T-helper 2 cell (primary cell): Measurements from ENCODE around the gene UGGT2.
A peak's percentile ranks its signal among the peaks of the same experiment; 100 is the strongest.
"Not testable (repeated sequence)": the region's sequence is repeated elsewhere in the genome, so short reads cannot be mapped to it uniquely, and the experiment has no call there.

Experiments used
- DNase-seq, 5 experiments: peaks; one replicate each; pipeline versions ENCODE4 v3.0.0 to v3.0.0-alpha.2; 2012 to 2022

UGGT2 gene

DNA sequence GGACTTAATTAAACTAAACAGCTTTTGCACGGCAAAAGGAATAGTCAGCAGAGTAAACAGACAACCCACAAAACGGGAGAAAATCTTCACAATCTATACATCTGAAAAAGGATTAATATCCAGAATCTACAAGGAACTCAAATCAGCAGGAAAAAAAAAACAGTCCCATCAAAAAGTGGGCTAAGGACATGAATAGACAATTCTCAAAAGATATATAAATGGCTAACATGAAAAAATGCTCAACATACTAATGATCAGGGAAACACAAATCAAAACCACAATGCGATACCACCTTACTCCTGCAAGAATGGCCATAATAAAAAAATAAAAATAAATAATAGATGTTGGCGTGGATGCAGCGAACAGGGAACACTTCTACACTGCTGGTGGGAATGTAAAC lies 1.7 kb downstream of the UGGT2 start:
- DNase-seq = not testable (repeated sequence)

DNA sequence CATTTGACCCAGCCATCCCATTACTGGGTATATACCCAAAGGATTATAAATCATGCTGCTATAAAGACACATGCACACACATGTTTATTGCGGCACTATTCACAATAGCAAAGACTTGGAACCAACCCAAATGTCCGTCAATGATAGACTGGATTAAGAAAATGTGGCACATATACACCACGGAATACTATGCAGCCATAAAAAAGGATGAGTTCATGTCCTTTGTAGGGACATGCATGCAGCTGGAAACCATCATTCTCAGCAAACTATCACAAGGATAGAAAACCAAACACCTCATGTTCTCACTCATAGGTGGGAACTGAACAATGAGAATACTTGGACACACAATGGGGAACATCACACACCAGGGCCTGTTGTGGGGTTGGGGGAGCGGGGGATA lies 2.2 kb downstream of the UGGT2 start:
- DNase-seq = not testable (repeated sequence)

DNA sequence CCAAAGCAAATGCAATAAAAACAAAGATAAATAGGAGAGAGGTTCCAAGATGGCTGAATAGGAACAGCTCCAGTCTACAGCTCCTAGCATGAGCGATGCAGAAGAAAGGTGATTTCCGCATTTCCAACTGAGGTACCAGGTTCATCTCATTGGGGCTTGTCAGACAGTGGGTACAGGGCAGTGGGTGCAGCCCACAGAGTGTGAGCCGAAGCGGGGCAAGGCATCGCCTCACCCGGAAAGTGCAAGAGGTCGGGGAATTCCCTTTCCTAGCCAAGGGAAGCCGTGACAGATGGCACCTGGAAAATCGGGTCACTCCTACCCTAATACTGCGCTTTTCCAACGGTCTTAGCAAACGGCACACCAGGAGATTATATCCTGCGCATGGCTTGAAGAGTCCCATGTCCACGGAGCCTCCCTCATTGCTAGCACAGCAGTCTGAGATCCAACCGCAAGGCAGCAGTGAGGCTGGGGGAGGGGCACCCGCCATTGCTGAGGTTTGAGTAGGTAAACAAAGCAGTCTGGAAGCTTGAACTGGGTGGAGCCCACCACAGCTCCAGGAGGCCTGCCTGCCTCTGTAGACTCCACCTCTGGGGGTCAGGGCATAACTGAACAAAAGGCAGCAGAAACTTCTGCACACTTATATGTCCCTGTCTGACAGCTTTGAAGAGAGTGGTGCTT lies 6.6 kb downstream of the UGGT2 start:
- not testable (repeated sequence) for DNase-seq

DNA sequence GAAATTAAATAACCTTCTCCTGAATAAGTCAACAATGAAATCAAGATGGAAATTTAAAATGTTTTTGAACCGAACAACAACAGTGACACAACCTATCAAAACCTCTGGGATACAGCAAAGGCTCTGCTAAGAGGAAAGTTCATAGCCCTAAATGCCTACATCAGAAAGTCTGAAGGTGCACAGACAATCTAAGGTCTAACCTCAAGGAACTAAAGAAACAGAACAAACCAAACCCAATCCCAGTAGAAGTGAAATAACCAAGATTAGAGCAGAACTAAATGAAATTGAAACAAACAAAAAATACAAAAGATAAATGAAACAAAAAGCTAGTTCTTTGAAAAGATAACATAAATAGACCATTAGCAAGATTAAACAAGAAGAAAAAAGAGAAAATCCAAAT lies 9.0 kb downstream of the UGGT2 start:
- DNase-seq = no peak

DNA sequence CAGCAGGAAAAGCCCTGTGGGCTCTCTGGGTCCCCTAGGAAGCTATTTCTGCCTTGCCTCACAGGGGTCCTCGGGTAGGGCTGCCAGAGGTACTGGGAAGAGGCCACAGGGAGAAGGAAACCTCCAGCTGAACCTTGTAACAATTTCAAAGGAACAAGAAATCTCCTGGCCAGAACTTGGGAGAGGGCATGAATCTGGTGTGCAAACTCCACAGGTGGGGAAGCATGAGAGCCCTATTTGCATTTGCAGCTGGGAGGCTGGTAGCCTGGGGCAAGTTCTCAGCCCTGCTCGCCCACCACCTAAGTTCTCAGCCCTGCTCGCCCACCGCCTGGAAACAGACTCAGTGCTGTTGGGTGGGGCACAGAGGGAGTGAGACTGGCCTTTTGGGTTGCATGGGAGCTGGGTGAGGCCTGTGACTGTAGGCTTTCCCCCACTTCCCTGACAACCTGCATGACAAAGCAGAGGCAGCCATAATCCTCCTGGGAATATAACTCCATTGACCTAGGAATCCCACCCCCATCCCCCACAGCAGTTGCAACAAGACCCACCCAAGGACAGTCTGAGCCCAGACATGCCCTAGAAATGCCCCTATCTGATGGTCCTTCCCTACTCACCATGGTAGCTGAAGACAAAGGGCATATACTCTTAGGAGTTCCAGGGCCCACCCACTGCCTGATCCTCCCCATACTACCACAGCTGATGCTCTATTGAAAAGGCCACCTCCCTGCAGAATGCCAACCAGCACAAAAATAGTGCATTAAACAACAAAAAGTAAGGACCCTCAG lies 11.7 kb downstream of the UGGT2 start:
- DNase-seq = no peak

DNA sequence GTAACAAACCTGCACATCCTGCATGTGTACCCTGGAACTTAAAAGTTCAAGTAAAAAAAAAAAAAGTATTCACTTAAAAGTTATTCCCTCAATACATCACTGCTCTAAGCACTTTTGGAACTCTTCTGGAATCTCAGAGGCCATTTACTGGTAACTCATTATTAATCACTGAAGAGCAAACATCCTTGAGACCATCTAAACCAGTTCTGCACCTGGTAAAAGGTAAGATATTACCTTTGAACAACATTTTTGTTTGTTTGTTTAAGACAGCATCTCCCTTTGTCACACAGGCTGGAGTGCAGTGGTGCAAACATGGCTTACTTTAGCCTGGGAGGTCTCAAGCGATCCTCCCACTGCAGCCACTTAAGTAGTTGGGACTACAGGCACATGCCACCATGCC lies 16.7 kb downstream of the UGGT2 start:
- DNase-seq = no peak

DNA sequence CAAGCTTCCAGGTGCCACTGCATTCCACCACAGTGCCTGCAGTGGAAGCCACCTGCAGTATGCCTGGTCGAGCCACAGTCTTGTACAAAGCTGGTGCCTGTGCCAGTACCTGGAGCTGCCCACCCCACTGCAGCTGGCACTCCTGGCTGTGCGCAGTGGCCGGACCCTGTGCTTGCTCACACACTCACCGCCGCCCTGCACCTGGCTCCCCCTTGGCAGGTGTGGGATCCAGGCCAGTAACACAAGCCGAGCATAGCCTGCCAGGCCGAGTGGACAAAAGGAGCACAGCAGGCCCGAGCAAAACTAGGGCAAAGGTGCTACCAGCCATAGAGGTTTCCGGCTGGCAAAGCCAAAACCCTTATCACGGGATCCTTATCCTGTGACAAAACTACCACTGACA lies 18.5 kb downstream of the UGGT2 start:
- DNase-seq = no peak

DNA sequence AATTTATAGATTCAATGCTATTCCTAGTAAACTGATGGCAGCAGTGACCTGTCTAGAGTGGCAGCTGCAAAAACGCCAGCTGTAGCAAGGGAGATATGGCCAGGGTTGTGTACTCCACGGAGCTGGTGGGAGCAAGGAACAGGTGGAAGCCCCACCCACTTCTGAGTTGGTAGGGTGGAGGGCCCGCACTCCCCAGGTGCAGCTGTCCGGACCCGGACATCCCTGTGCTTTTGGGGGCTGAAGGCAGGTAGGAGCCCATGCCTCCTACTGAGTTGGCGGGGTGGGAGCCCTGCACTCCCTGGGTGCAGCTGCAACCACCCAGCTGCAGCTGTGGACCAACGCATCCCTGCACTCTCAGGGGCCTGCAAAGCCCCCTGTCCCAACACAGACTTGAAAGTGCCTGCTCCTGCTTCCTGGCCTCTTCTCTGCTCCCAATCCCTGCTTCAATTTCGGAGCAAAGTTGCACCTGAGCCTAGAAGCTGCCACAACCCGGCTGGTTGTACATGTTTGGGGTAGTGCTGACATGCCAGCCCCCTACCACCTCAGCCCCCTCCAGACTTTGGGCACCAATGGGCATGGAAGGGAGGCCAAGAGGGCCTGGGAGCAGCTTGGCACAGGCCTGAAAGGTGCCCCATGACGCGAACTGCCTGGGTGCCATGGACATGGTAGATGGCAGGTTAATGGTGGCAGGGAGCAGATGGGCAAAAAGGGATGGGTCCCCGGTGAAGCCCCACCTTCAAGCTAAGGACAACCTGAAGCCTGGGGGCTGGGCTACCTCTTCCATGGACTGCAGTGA lies 19.8 kb downstream of the UGGT2 start:
- no peak for DNase-seq

DNA sequence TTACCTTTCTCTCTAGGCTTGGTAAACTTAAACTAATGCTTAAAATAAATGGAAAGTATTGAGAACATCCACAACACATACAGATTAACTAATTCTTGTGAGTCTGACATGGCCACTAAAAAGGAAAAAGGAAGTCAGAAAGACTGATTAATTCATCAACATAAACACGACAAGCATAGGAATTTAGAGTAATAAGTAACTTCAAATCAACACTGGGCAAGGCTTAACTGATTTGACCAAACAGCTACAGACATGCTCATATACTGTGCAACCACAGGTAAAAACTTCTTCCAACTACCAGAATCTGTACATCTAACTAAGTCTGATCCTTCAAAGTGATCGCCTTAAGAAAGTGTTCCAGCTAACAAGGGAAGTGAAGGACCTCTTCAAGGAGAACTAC lies 20.5 kb downstream of the UGGT2 start:
- no peak for DNase-seq

DNA sequence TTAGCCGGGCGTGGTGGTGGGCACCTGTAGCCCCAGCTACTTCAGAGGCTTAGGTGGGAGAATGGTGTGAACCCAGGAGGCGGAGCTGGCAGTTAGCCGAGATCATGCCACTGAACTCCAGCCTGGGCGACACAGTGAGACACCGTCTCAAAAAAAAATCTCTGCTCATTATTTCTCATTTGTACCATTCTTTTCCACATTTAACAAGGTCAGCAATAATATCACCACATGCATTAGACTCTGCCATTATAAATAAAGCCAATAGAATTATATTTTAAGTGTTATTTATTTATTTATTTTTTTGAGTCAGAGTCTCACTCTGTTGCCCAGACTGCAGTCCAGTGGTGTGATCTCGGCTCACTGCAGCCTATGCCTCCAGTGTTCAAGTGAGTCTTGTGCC lies 24.2 kb downstream of the UGGT2 start:
- no peak for DNase-seq

DNA sequence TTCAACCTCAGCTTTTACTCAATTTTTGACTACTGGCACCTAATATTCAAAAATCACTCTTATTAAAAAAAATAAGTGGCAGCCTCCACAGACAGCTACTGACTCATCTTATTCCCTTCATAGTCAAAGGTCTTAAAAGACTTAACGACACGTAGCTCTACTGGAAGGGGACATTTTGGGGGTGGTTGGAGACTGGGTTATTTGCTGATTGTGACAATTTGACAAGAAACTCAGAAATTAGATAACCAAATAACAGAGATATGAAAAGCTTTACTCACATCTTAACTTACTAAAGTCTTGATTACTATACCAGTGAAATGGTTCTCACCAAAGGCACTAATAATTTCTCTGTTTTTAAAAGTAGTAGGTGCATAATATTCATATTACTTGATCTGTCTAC lies 25.7 kb downstream of the UGGT2 start:
- no peak for DNase-seq

DNA sequence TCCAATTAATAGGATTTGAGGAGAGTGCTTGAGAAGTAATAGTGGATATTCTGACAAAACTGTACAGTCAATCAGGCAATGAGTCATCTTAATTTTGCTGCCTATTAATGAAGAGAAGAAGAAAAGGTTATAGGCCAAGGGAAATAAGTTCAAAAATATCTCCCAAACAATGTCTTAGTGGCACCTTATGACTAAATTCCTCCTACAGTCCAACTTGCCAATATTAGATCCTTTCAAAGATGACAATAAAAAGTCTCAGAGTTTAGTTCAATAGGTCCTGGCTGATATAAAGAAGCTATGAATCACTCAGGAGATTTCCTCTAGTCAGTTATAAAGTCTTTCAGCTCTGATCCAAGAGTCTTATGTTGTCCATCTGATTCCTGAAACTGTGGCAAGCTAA lies 27.9 kb downstream of the UGGT2 start:
- no peak for DNase-seq

DNA sequence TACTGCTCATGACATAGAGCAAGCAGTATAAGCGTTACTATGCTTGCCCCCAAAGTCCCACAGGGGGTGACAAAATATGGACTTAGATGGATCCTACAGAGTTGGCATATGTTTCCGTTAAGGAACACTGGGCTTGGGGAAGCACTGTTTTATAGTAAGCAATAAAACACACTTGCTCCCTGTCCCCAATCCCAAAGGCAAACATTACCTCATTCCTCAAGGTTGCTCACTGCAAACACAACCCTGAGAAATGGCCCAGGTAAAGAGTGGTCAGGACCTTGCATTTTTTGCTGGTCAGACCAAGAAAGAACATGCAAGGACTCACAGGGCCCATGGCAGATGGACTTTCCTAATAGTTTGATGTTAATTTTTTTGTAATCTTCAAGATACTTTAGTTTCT lies 32.3 kb downstream of the UGGT2 start:
- DNase-seq = no peak

DNA sequence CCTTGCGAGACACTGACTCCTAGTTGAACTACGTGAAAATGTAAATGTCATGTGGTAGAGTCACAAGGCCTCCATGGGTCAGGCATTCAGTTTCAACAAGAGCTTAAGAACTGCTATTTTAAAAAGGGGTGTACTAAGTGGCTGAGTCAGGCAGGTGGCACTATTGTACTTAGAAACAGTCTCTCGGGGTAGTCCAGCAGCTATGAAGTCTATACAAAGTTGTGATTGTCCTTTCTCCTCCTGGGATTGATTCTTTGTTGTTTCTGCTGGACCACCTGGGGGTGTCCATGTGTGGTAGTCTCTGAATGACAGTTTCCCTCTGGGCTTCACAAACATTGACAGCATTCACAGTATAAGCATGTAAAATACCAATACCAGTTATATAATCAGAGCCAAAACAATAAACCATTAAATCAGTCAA lies 33.0 kb downstream of the UGGT2 start:
- DNase-seq = peak in 1 of 5 experiments; percentile 30

DNA sequence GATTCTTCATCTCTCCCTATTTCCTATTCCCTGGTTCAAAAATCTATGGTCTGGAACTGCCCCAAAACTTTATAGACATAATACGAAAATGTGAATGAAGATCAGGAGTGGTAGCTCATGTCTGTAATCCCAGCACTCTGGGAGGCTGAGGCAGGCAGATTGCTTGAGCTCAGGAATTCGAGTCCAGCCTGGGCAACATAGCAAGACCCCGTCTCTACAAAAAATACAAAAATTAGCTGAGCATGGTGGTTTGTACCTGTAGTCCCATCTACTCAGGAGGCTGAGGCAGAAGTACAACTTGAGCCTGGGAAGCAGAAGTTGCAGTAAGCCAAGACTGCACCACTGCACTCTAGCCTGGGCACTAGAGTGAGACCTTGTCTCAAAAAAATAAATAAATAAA lies 35.1 kb downstream of the UGGT2 start:
- no peak for DNase-seq

DNA sequence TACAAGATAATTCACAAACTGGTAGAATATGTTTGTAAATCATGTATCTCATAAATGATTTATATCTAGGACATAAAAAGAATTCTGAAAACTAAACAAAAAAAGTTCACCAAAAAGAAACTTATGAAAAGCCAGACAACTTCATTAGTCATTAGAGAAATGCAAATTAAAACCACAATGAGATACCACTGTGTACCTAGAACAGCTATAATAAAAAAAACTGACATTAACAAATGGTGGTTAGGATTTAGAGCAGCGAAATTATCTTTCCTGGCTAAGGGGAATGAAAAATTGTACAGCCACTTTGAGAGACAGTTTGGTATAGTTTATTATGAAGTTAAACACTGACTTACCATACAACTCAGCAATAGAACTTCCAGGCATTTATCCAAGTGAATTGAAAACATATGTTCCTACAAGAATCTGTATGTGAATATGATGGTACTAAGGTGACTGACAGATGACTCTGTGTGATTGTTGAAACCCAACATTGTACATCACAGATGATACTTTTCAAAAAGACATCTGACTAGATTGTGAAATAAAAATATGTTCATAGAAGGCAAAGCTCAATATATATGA lies 41.8 kb downstream of the UGGT2 start:
- no peak for DNase-seq

DNA sequence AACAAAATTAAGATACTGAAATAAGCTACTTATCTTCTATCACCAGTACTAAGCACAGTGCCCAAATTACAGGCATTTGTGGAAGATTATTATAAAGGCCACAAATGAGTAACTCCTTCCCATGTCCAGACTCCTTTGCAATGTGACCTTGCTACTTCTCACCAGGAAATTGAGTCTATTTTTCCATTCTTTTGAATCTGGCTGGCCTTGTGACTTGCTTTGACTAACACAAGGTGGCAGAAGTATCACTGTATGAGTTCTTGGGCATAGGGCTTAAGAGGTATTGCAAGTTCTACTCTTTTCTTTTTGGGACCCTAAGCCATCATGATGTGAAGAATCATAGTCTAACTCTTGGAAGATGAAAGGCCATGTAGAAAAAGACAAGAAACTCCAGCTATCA lies 49.9 kb downstream of the UGGT2 start:
- DNase-seq = no peak

DNA sequence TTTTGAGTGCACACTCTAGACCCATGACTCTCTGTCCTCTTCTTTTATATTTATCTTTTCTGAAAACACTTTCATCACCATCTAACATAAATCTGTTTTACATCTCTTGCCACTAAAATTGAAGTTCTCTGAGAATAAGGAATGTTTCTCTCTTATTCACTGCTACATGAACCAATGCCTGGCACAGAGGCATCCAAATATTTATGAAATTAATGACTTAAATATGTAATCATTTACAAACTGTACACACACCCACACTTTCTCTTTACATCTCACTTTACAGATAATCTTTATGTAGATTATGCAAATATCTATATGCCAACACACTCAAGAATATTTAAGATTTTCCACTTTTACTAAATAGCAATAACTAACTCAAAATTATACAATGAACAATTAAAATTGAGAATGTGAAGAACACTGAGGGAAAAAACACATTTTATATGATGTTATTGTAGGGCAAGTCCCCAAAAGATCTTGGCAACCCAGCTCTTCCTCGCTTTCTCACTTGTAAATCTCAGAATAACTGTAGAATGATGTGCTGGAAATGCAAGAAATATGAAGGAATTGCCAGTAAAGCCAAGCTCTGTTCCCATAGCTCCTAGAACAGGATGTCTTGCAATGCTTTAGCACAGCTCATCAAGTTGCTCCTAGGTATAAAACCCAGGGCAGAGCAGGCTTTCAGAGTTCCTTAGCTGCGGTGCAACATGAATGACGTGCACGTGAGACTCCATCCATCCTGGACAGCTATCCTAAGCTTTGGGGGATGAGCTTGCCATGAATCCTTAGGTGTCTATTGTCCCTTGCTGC lies 50.7 kb downstream of the UGGT2 start:
- DNase-seq = no peak

DNA sequence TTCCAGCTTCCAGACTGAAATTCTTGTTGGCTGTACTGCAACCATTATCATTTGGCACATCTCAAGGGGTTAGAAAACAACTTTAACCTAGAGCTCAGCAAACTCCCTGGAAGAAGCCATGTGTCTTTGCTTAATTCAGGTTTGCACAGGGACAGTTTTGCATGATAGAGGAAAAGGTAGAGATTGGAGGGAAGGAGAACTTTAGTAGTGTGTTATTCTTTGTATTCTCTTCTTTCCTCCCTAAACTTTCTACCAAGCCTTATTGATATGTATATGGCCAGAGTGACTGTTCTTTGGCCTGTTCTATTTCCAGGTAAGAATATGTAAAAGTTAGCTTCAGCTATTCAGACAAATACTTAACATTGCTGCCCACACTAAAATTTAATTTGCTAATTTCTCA lies 53.1 kb downstream of the UGGT2 start:
- DNase-seq = no peak

DNA sequence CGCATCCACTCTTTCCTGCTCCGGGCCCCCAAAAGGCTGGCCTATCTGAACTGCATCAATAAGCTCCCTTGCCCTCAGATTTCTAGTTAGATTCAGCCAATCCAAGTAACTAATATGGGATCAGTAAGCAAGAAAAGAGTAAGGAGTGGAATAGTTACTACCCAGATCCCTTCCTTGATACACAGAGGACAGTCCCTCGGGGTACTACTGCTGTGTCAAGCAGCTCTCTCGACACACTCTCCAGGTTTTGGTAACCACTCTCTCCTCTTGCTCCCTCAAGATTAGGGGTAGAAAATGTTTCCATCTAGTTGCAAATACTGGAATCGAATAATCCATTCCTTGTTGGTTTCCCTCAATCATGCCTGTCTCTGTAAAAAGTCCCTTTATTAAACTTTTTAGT lies 65.4 kb downstream of the UGGT2 start:
- DNase-seq = no peak

DNA sequence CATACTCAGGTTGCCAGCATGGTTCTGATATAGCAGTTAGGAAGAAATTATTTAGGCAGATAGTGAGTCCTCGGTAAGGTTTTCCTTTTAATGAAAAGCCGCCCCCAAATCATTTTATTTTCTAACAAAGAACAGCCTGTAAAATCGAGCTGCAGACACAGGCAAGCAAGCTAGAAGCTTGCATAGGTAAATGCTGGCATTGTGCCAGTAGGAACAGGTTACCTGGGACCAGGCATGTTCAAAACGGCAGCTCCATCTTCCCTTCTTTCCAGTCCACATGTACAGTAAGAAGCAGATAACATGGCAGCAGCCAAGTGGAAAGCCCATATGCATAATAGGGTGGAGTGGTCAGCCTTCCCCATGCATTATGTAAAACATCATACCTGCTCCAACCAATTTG lies 71.1 kb downstream of the UGGT2 start:
- no peak for DNase-seq

DNA sequence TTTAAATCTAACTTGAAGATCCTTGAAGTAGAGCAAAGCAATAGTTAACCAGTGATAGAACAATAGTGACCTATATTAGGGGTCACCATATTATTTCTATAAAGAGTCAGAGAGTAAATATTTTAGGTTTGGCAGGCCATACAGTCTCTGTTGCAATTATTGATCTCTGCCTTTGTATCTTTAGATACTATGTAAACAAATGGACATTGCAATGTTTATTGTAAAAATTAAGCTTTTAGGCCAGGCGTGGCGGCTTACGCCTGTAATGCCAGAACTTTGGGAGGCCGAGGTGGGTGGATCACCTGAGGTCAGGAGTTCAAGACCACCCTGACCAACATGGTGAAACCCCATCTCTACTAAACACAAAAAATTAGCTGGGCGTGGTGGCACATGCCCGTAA lies 80.5 kb downstream of the UGGT2 start:
- DNase-seq = not testable (repeated sequence)
